NCI-H146 treated with DMSO at 0.1 percent for 48 hours (cell line): ENCODE results near the gene GLMN.

Experiments
- DNase-seq: peaks from one replicate; lab custom pipeline; 2025; ENCODE audit not compliant: unreplicated experiment; lab: John Stamatoyannopoulos, UW

GLMN gene, protein sequence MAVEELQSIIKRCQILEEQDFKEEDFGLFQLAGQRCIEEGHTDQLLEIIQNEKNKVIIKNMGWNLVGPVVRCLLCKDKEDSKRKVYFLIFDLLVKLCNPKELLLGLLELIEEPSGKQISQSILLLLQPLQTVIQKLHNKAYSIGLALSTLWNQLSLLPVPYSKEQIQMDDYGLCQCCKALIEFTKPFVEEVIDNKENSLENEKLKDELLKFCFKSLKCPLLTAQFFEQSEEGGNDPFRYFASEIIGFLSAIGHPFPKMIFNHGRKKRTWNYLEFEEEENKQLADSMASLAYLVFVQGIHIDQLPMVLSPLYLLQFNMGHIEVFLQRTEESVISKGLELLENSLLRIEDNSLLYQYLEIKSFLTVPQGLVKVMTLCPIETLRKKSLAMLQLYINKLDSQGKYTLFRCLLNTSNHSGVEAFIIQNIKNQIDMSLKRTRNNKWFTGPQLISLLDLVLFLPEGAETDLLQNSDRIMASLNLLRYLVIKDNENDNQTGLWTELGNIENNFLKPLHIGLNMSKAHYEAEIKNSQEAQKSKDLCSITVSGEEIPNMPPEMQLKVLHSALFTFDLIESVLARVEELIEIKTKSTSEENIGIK

DNA sequence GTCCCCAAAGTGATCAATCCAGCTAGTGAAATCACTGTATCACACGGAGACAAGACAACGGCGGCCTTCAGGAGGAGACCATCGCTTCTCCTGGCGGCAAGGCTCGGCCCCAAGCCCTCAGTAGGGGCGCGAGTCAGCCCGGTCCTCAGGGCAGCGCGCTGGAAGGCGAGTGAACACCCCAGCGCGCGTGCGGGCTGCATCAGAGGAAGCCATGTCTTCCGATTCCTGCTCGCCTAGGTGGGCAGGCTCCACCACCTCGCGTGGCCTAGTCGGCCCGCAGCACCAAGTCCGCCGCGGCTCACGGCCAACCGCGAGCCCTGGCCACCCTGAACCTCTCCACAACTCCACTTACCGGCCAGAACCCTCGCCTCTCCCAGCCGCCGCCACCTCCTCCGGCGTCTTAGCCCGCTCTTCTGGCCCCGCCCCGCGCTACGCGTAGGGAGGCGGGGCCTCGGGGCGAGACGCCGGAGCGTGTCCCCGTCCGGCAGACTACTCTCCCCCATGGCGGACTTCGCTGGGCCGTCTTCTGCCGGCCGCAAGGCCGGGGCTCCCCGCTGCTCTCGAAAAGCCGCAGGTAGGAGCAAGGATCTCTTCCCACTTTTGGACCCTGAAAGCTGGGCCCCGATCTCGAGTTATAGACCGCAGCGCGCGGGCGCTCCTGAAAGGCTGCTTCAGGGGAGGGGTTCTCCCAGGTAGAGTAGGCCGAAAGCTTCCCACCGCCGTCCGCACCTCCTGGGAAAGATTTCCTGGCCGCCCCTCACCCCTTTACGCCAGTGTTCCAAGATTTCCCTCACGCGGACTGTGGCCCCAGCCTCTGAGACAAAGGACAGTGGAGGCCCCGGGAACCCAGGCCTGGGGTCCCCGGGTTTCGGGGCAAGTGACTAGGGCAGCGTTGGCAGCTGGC lies at the start of gene GLMN, which contains the start of gene RPAP2:
Gene GLMN (minus strand): TSS at position 415 of the 904 bp plus-strand sequence. CDS start 988 bp downstream, outside the sequence.
Gene RPAP2 (plus strand): TSS at position 487 of the 904 bp plus-strand sequence. CDS start 15 bp downstream, at position 502.
- peak; percentile 84 for DNase-seq

DNA sequence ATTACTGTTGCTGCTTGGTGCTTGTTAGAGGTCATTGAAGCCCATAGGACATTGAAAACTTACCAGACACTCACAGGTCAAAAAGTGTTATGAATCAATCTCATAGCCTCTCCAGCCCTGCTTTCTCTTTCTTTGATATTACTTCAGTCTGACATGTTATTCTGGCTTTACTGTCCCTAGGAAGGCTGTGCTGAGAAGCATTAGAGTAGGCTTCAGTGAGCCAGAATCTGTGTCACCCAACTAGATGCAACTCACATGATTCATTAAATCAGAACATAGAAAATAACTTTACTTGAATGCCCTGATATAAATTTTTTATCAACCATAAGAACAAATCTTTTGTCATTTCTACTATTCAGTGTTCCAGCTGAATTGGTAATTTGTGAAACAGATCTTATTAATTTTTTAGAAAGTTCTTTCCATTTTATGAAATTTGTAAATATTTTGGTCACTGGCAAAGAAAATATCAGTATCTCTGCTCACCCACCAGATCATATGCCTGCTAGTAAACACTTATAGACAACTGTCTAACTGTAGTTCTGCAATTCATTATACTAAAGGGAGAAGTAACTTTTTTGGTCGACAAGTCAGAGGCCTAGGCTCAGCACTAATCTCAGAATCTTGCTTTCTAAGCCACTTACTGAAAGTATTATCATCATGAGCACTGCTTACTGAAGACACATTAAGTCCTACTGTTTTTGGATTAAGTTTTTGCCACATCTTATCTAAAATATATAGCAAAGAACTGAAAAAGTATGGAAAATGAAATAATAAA lies 48.3 kb upstream of the GLMN start:
- DNase-seq = no peak

DNA sequence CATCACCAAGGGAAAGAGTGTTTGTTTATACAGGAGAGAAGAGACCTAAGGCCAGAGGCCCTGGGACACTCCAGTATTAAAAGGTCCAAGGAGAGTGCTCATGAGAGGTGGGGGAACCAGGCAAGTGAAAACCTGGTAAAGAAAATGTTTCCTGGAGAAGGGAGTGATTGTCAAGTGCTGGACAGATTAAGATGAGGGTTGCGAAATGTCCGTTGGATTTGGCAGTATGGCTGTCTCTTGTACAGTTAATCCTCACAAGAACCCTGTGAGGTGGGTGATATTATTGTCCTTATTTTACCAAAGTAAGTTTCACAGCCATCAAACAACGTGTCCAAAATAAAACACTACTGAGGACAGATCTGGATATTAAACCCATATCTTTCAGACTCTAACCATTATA lies 44.3 kb upstream of the GLMN start:
- DNase-seq = no peak

DNA sequence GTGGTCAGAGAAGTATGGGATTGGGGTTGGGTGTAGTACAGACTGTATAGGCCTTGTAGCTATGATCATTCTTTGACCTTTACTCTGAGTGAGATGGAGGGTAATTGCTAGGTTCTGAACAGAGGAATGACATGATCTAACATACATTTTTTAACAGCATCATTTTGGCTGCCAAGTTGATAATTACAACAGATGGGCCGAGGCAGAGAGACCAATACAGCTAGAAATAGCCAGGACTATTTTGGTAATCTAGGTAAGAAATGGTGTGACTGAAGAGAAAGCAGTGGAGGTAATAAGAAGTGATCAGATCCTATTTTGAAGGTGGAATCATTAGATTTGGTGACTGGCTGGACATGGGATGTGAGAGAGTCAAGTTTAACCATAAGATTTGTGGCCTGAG lies 43.6 kb upstream of the GLMN start:
- DNase-seq = no peak

DNA sequence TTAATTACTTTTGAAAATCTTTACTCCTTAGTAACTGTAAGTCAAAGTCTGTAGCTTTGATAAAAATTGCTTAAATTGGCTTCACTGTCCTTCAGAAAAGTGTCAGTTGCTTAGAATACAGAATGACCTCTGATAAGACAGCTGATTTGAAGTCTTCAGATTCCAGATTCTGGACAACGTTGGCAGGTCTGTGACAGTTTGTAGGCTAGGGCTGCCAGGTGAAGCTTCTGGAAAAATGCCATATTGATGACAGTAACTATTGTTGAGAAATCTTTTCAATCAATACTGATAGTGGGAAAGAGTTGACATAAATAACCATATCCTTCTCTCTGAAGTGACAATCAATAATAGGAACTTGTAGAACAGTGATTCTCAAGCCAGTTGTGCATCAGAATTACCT lies 41.4 kb upstream of the GLMN start:
- no peak for DNase-seq

DNA sequence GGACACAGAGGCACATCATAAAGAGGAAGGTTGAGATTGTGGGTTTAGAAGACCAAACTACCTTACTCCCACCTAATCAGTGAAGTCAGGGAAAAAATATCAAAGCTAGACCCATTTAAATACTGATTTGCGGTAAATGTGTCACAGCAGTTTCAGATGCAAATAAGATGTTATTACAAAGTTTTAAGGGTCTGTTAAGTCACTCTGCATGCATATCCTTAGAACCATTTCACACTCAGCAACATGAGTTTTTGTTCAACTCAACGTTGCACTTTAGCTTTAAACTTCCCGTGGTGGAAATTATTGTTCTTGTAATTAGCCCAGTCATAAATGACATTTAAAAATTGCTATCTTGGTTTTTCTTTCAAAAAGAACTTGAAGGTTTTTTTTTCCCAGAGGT lies 34.9 kb upstream of the GLMN start:
- DNase-seq = no peak

DNA sequence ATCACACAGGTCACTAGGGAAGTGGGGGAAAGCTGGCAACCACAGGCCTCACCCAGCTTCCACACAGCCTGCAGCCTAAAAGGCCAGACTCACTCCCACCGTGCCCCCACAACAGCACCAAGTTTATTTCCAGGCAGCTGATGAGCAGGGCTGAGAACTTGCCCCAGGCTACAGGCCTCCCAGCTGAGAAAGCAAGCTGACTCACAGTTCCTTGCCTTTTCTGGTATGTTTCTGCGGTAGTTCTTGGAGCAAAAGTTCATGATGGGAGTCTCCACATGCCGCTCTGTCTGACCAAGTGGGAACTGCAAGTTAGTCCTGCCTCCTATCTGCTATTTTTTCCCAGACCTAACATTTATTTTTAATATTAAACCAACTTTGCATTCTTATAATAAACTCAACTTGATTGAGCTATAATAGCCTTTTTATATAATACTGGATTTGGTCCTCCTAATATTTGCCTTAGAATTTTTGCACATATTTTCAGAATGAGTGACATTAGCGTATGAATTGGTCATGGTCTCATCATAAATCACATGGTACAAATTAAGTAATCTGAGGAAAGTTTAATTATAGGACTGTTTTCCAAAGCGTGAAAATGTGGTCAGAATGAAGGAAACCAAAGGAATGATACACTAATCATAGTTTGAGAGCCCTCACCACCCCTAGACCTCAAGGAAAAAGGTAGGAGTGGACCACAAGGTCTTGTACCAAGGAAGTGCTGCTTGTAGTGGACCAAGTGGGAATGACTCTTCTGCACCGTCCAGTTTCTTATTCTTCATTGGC lies 30.8 kb upstream of the GLMN start:
- no peak for DNase-seq

DNA sequence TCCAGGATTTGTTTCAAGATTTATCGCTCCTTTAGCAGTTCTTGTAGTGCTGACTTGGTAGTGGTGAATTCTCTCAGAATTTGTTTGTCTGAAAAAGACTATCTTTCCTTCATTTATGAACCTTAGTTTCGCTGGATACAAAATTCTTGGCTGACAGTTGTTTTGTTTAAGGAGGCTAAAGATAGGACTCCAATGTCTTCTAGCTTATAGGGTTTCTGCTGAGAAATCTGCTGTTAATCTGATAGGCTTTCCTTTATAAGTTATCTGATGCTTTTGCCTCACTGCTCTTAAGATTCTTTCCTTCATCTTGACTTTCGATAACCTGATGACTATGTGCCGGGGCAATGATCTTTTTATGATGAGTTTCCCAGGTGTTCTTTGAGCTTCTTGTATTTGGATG lies 29.0 kb upstream of the GLMN start:
- no peak for DNase-seq

DNA sequence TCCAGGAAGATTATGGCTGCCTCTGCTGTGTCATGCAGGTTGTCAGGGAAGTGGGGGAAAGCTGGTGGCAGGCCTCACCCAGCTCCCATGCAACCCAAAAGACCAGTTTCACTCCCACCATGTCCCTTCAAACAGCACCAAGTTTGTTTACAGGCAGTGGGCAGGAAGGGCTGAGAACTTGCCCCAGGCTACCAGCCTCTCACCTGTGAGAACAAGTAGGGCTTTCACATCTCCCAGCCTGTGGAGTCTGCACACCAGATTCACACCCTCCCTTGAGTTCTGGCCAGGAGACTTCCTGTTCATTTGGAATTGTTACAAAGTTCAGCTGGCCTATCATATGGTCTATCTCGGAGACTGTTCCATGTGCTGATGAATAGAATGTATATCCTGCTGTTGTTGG lies 27.9 kb upstream of the GLMN start:
- DNase-seq = no peak

DNA sequence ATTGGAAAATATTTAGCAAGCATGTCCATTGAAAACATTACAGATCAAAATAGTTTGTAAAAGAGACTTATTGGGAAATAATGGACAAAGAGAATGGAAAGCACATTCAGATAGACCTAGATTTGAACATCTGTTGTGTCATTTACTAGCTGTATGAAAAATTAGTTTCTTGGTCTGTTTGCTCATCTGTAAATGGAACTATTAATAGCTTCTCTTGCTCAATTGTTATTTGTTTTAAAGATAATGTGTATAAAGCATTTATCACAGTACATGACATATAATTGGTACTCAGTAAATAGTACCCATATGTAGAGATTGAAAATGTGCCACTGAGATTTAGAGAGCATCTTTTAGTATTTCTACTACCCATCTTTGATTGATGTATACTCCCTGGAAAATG lies 26.0 kb upstream of the GLMN start:
- DNase-seq = peak; percentile 6

DNA sequence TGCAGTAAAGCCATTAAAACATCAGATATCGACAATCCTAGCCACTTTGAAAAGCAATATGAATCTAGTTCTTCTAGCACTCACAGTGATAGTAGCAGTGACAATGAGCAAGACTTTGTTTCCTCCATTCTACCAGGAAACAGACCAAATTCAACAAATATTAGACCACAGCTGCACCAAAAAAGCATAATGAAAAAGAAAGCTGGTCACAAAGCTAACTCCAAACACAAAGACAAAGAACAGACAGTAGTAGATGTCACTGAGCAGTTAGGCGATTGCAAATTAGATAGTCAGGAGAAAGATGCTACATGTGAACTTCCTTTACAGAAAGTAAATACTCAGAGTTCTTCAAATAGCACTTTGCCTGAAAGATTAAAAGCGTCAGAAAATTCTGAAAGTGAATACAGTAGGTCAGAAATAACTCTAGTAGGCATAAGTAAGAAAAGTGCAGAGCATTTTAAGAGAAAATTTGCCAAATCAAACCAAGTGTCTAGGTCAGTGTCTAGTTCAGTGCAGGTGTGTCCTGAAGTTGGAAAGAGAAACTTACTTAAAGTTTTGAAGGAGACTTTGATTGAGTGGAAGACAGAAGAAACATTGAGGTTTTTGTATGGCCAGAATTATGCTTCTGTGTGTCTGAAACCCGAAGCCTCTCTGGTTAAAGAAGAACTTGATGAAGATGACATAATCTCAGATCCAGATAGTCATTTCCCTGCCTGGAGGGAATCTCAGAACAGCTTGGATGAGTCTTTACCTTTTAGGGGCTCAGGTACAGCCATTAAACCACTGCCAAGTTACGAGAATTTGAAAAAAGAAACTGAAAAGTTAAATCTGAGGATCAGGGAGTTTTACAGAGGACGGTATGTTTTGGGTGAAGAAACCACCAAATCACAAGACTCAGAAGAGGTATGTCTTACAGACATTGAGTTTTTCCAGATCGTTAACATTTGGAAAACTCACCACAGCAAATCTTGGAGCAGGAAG lies 25.0 kb upstream of the GLMN start:
- DNase-seq = no peak

DNA sequence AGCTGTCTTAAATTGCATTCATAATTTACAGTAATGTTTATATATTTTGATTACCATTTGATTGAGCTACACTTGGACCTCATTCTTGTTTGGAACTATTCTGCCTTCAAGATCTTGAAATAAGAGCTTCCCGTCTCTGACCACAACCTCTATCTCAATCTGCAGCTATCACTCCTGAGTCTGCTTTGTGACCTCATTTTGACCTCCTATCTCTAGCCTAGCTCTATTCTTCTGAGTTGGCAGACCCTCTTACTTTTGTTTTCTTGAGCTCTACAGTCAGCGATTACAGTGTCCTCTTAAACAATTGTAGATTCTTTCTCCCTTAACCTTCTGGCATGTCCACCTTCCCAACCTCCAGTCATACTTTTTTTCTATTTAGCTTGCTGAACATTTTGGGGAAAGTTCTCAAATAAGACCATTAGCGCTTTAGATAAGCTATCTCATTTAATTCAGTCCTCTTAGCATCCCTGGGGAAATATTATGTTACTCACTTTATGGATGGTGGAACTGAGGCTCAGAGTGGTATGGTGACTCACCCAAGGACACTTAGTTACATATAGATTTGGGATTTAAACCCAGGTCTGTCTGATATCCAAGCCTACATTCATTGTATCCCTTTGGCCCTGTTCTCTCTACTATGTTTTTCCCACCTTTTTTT lies 19.2 kb upstream of the GLMN start:
- no peak for DNase-seq

DNA sequence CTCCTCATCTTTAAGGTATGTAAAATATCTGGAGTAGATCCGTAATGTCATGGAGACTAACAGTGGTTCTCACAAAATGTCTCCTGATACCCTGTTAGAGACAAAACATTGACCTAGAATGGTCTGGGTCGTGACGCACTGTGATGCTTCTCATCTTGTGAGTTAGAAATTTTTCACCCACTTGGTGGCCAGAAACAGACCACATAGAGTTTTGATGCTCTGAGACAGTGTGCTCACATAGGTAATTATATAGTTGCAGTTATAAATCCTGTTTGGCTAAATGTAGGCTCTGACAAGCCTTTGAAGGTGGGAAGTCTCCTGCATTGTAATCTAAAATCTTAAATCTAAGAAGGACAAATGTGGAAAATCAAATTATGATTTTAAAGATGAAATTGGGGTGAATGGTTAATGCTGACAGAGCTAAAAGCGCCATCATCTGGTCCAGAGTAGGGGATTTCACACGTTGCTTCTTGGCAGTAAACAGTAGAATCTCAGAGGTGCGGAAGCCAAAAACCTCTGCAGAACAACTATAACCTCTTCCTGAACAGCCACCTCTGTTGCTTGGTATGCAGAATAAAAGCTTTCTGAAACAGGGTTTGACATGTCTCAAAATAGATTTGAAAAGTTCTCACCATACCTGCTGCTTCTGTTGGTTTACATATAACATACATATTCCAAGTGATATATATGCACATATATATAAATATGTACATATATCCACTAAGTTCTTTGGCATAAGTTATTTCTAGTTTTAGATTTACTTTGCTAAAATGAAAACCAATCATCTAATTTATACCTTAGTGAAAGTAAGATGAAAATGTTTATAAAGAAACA lies 17.2 kb upstream of the GLMN start:
- DNase-seq = no peak

DNA sequence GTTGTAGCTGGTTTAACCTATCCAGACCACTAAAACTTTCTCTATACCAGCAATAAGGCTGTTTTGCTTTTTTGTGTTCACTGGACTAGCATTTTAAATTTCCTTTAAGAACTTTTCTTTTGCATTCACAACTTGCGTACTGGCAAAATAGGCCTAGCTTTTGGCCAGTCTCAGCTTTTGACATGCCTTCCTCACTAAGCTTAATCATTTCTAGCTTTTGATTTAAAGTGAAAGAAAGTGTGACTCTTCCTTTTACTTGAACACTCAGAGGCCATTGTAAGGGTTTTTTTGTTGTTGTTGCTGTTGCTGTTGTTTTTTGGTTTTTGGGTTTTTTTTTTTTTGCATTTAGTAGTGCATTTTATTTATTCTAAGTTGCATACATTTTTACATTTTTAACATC lies 15.2 kb upstream of the GLMN start:
- DNase-seq = no peak

DNA sequence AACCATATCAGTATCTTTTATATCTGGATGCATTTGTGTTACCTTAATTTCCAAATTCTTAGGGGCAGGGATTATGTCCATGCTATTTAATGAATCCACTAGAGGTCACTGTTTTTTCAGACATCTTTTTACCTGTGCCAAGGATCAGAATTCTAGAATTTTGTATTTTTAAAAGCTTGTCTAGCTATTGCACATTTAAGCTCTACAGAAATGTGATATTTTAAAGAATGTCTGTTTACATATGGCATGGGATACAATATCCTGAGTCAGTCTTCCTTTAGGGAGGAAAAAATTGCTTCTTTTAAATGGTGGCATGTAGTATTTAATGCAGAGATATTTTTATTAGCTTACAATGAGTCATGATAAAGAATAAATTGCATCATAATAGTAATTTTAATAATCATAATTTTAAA lies 11.4 kb upstream of the GLMN start:
- DNase-seq = peak; percentile 30

DNA sequence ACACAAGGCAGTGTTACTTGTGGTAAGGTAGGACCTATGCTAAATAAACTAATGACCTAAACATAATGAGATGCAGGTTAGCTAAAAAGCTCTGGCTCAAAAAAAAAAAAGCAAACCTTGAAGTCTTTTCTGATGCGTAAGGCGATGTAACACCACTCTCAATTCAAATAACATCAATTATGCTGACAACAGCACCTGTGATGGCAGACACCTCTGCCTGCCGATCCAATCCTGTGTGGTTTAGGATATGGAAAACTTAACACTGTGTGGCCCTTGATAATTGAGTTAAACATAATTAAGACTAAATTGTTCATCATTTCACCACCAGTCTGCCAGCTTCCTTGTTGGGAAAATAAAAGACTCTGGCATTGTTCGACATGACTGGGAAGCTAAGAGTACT lies 9.2 kb upstream of the GLMN start:
- DNase-seq = no peak

DNA sequence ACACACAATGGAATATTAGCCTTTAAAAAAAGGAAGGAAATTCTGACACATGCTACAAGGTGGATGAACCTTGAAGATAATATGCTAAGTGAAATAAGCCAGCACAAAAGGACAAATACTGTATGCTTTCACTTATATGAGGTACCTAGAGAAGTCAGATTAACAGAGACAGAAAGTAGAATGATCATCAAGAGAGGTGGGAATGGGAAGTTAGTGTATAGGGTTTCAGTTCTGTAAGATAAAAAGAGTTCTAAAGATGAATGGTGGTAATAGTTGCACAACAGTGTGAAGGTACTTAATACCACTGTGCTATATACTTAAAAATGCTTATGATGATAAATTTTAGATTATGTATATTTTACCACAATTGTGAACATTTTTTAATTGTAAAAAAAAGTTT lies 7.2 kb upstream of the GLMN start:
- DNase-seq = no peak

DNA sequence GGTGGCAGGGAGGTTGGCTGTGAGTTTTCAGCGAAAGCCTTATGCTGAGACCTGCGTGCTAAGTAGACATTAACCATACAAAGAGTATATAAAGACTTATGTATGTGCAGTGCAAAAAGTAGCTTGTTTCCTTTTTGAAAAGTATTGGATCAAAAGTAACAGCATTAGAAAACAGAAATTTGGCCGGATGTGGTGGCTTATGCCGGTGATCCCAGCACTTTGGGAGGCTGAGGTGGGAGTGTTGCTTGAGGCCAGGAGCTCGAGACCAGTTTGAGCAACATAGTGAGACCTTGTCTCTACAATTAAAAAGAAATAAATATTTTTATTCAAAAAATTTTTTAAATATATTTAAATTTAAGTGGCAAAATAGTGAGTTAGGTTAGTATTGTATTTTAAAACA lies 2.2 kb upstream of the GLMN start:
- DNase-seq = no peak
